RWPE2 (cell line): Measurements from ENCODE around the gene EN2.

Source experiments
- ATAC-seq: fragments of 200-7000 bp; cut with Tn5 transposase; 3 replicates; pipeline ENCODE4 v1.9.1; 2021; ENCODE audit warnings: low read depth
- DNase-seq: peaks from one replicate; pipeline ENCODE4 v3.0.0-alpha.2; 2020; ENCODE audit warnings: low spot score
- H3K27ac ChIP-seq: fragments of 450-650 bp; 2 replicates; pipeline ENCODE4 v1.5.1; 2017; ENCODE audit warnings: mild to moderate bottlenecking; ENCODE audit not compliant: poor library complexity, severe bottlenecking
- H3K27me3 ChIP-seq: fragments of 250-450 bp; sonication (Bioruptor Pico); 2 replicates; pipeline ENCODE4 v1.5.1; 2021; ENCODE audit warnings: mild to moderate bottlenecking, moderate library complexity; ENCODE audit not compliant: insufficient read depth, poor library complexity, severe bottlenecking
- H3K36me3 ChIP-seq: fragments of 250-450 bp; sonication (Bioruptor Pico); 2 replicates; pipeline ENCODE4 v1.5.1; 2020; ENCODE audit warnings: low read depth, mild to moderate bottlenecking, moderate library complexity
- H3K4me1 ChIP-seq: fragments of 250-450 bp; sonication (Bioruptor Pico); 2 replicates; pipeline ENCODE4 v1.5.1; 2021; ENCODE audit warnings: mild to moderate bottlenecking, moderate library complexity; ENCODE audit not compliant: insufficient read depth, poor library complexity, severe bottlenecking
- H3K4me3 ChIP-seq: fragments of 250-450 bp; sonication (Bioruptor Pico); 2 replicates; pipeline ENCODE4 v1.5.1; 2021; ENCODE audit warnings: mild to moderate bottlenecking, moderate library complexity; ENCODE audit not compliant: severe bottlenecking
- H3K9me3 ChIP-seq: fragments of 250-450 bp; sonication (Bioruptor Pico); 2 replicates; pipeline ENCODE4 v1.5.1; 2021; ENCODE audit warnings: mild to moderate bottlenecking, moderate library complexity; ENCODE audit not compliant: severe bottlenecking
- TF ChIP-seq, protein P1 (sequence below): fragments of 450-650 bp; IDR thresholded peaks from one replicate; pipeline ENCODE4 v1.5.1; 2017; ENCODE audit warnings: mild to moderate bottlenecking, moderate library complexity; ENCODE audit not compliant: poor library complexity, severe bottlenecking

Gene EN2

DNA sequence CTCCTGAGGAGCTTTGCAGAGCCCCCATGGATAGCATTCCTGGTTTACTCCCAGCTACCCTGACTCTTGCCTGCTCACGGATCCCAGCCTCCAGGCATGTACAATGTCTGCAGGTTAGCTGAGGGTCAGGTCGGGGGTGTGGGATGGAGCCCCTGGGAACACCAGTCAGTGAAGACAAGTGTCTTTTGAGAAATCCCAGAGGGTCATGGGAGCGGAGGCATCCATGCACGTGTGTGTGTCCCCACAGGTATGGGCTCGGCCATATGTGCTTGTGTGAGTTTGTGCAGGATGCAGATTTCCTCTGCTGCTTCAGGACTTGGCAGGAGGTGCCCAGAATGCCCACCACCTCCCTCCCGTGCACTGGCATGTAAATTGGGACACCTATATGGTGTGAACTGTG lies 28.3 kb upstream of the EN2 start:
- H3K4me1 ChIP-seq = no peaks in the 10 kb centered on the region
- no peak for DNase-seq
- H3K4me3 ChIP-seq = no peak overlapping the region
- no peak for ATAC-seq
- no peak overlapping the region for H3K27ac ChIP-seq
- H3K27me3 ChIP-seq = peaks cover 56% of the 10 kb centered on the region
- TF ChIP-seq, protein P1, sequence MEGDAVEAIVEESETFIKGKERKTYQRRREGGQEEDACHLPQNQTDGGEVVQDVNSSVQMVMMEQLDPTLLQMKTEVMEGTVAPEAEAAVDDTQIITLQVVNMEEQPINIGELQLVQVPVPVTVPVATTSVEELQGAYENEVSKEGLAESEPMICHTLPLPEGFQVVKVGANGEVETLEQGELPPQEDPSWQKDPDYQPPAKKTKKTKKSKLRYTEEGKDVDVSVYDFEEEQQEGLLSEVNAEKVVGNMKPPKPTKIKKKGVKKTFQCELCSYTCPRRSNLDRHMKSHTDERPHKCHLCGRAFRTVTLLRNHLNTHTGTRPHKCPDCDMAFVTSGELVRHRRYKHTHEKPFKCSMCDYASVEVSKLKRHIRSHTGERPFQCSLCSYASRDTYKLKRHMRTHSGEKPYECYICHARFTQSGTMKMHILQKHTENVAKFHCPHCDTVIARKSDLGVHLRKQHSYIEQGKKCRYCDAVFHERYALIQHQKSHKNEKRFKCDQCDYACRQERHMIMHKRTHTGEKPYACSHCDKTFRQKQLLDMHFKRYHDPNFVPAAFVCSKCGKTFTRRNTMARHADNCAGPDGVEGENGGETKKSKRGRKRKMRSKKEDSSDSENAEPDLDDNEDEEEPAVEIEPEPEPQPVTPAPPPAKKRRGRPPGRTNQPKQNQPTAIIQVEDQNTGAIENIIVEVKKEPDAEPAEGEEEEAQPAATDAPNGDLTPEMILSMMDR = no peak
- H3K36me3 ChIP-seq = no peaks in the 10 kb centered on the region
- H3K9me3 ChIP-seq = no peaks in the 10 kb centered on the region

DNA sequence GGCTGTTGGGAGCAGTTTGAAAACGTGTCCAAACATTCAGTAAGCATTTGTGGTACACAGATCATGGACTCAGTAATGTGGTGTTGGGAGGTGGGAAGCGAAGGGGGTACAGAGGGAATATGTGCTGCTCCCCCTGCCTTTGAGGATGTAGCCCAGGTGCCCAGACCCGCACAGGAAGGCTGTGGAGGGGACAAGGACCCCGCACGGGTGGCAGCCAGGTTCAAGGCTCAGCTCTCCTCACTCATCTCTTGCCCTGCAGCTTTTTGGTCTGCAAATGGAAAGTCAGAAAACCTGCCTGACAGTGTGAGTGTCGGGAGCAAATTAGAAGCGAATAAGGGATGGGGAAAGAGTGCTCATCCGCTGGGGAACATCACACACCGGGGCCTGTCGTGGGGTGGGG lies 27.3 kb upstream of the EN2 start:
- no peaks in the 10 kb centered on the region for H3K4me1 ChIP-seq
- H3K27me3 ChIP-seq = peaks cover 52% of the 10 kb centered on the region
- H3K9me3 ChIP-seq = no peaks in the 10 kb centered on the region
- no peak overlapping the region for H3K4me3 ChIP-seq
- no peaks in the 10 kb centered on the region for H3K36me3 ChIP-seq
- DNase-seq (no peak), ATAC-seq (no peak)
- TF ChIP-seq, protein P1 = no peak
- H3K27ac ChIP-seq = no peak overlapping the region

DNA sequence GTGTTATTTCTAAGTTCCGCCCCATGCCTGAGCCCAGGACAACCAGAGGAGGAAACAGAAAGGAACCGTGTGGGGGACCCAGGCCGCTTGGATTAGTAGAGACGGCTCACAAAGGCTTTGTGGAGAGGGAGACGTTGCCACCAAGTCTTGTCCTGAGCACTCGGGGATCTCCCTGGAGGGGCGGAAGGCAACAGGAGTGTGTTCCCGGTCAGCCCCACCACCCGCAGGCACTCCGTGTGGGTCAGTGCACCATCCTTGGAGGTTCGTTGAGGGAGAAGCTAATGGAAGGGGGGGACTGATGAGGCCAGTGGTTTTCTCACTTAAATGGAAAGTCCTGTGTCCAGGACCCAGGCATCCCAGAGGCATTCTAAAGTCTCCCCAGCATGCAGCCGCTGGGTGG lies 26.7 kb upstream of the EN2 start:
- no peak for DNase-seq
- Histone ChIP-seq H3K9me3 (no peaks in the 10 kb centered on the region), H3K36me3 (no peaks in the 10 kb centered on the region), H3K4me1 (no peaks in the 10 kb centered on the region), H3K4me3 (no peak overlapping the region), H3K27me3 (peaks cover 48% of the 10 kb centered on the region), H3K27ac (no peak overlapping the region)
- no peak for ATAC-seq
- TF ChIP-seq, protein P1 = no peak

DNA sequence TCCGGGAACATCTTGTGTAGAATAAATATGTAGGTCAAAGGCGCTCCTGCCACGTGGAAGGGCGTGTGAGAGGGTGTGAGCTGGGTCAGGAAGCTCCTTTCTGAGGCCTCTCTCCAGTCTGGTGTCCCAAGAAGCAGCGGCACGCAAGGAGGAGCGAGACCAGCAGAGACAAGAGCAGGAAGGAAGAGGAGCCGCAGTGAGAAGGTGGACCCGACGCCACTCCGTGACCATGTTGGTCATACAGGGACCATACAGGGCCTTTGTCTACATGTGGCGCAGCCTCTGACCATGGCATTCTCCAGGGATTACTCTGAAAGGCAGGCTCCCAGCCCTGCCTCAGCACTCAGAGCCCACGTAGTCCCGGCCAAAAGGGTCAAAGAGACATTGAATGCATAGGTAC lies 26.2 kb upstream of the EN2 start:
- no peaks in the 10 kb centered on the region for H3K9me3 ChIP-seq
- TF ChIP-seq, protein P1 = no peak
- no peaks in the 10 kb centered on the region for H3K36me3 ChIP-seq
- H3K27ac ChIP-seq = no peak overlapping the region
- DNase-seq (no peak), ATAC-seq (no peak)
- peaks cover 46% of the 10 kb centered on the region for H3K27me3 ChIP-seq
- no peak overlapping the region for H3K4me3 ChIP-seq
- no peaks in the 10 kb centered on the region for H3K4me1 ChIP-seq

DNA sequence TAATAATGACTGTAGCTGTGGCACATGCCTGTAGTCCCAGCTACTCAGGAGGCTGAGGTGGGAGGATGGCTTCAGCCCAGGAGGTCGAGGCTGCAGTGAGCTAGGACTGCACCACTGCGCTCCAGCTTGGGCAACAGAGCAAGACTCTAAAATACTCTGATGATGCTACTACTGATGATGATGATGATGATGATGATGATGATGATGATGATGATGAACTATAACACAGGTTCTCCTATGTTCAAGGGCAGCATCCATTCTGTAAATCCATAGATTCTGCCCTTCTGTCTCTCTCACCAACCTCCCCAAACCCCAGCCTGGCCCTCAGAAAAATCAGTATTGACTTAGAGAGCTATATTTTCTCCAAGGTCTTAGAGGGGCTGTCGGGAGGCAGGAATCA lies 22.8 kb upstream of the EN2 start:
- Histone ChIP-seq H3K36me3 (no peaks in the 10 kb centered on the region), H3K4me1 (no peaks in the 10 kb centered on the region), H3K27ac (no peak overlapping the region), H3K27me3 (peaks cover 49% of the 10 kb centered on the region), H3K4me3 (no peak overlapping the region), H3K9me3 (no peaks in the 10 kb centered on the region)
- no peak for ATAC-seq
- TF ChIP-seq, protein P1 = no peak
- no peak for DNase-seq
